ENCODE results near the gene ASB7.
A peak's percentile ranks its signal among the peaks of the same experiment; 100 is the strongest.
"Not testable (repeated sequence)": the region's sequence is repeated elsewhere in the genome, so short reads cannot be mapped to it uniquely, and the experiment has no call there.

The ASB7 gene, protein sequence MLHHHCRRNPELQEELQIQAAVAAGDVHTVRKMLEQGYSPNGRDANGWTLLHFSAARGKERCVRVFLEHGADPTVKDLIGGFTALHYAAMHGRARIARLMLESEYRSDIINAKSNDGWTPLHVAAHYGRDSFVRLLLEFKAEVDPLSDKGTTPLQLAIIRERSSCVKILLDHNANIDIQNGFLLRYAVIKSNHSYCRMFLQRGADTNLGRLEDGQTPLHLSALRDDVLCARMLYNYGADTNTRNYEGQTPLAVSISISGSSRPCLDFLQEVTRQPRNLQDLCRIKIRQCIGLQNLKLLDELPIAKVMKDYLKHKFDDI

DNA sequence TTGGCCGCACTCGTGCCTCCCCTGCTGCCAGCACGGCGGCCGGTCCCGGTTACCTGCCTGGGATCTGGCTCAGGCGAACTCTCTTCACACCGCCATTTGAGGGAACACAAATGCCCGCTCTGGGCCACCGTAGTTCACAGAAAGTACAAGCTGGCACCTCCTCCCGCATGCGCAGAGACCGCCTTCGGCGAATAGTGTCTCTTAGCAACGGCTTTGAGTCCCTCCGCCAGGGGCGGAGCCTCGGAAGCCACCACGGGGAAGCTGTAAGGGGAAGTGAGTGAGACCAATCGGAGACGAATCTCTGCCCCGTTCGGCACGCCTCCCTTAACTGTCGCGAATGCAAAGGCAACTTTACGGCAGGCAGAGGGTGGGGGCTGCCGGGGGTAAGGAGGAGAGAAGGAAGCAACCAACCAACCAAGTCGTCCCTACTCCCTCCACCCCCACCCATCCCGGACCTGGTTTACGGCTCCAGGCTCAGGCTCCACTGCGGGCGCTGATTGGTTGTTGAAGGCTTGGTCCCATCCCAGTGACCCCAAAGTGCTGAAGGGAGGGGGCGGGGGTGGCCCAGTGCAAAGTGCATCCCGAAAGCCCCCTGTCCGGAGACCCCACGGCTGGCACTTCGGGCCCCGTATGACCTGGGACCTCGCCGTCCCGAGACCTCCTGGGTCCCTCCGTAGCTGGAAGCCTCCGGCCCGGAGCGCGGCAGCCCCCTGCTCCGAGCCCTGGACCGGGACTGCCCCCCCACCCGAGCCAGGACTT is at the start of gene ASB7, which contains the start of gene LINS1:
TSS of gene ASB7 (plus strand) at position 526 of the 759 bp plus-strand sequence. CDS start 9,628 bp downstream, outside the sequence.
TSS of gene LINS1 (minus strand) at position 121 of the 759 bp plus-strand sequence. CDS start 21,342 bp downstream, outside the sequence.
- DNase-seq = peak; percentile 94

DNA sequence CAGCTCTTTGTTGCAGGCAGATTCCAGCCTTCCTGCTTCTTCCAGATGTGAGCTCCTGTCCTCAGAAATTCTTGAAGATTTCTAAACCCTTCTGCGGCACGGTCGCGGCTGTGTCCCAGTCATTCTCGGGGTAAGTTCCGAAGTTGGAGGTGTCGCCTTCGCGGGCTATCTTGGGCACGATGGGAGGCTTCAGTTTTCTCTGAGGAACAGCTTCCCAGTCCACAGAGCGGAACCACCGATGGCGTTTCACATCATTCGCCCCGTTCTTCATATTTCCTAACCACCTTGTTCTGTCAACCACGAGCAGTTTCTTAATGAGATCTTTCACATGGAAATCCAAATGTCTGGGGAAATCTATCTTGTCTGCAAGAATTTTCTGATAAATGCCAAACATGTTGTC is 48.9 kb upstream of the ASB7 start:
- no peak for DNase-seq

DNA sequence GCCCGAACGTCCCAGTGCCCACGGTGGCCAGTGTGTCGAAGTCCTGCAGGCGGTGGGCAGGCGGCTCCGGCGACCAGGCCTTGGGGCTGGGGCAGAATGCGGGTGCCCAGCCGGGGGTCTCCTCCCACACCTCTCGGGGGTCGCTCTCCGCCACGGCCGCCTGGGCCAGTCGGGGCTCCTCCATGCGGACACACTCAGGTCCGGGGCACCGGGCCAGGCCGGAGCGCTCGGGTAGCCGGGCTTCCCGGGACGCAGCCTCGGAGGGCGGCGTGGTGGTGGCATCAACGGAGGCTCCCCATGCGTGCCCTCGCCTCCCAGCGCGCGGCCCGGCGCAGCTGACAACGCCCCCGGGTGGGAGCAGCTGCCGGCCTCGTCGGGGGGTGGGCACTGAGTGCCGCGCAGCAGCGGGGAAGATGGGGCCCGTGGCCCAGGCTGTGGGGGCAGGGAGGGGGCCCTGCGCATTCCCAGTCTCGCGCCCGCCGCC is 43.6 kb upstream of the ASB7 start:
- DNase-seq = no peak

DNA sequence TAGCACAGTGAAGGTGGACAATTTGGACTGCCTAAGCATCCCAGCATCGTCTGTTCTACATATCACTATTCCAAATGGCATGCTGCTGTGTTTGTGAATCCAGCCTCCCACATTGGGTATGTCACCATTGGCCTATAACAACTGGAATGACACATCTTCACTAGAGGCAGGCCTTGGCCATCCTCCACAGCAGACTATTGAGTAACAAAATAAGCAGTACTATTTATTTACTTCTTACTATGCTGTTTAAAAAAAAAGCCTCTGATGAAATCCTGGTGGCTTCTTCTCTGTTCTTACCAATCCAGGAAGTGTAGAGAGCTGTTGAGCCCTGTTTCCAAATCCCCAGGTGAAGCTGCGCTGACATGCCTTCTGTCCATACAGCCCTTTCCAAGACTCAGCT is 43.1 kb upstream of the ASB7 start:
- DNase-seq = no peak

DNA sequence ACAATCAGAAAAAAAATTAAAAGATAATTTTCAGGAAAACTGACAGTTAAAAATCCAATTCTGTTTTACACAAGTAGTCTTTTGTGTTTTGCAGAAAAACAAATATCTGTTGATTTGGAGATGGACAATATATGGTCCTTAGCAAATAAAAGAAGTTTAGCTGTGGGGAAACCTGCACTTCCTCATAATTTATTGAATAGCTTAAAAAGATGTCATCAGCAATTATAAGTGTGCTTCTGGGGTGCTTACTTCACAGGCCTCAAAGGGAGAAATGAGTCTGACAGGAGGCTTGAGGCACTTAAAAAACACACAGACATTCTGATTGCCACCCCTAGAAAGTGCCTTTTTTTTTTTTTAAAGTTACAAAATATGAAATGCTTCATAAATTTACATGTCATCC is 42.1 kb upstream of the ASB7 start:
- no peak for DNase-seq

DNA sequence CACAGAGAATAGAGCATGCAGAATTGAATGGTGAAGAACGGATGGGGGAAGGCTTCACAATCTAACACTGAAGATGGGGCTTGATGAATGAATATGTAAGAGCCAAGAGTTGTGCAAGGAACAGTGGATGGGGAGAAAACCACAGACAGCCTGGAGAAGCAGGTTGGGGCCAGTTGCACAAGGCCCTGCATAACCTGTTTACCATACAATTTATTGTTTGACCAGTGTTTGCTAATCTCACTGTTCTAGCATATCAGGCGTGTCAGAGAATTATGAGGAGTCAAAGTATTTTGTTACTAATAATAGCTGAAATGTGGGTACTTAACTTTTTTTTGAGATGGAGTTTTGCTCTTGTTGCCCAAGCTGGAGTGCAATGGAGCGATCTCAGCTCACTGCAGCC is 36.8 kb upstream of the ASB7 start:
- DNase-seq = no peak

DNA sequence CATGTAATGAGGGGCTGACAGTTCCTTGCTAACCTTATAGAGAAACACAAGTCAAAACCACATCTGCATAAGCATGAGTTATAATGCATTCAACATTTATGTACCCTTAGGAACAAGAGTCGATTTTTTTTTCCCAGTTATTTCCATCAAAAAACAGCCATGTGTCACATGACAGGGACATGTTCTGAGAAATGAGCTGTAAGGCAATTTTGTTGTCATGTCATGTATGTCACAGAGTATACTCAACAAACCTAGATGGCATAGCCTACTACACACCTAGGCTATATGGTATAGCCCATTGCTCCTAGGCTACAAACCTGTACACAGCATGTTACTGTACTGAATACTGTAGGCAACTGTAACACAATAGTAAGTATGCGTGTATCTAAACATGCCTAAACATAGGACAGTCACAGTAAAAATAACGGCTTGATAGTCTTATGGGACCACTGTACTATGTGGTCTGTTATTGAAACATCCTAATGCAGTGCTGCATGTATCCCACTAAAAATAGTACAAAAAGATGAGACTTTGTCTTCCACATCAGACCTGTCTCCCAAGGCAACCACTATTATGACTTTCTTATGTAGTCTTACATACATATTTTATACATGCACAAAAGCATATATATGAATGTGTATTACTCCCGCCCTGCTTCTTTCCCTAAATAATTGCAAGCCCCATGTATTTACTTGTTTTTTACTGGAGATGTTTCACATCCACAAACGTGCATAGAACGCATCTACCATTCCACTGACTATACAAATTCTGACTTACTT is 35.4 kb upstream of the ASB7 start:
- DNase-seq = no peak

DNA sequence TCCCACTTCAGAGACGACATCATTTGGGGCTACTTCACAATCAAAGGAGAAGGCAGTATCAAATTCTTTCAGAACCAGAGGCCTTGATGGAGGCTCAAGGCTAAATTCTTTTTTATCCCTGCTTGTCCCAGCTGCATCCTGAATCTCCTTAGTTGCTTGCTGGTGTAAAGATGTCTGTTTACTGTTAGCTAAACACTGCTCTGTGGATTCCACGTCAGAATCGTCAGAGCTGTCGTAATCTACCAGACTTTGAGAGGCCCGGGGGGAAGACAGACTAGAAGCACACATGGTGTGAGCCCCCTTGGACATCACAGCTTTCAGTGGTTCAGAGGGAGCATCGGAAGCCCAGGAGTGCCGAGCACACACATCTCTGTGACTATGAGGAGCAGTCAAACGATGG is 33.0 kb upstream of the ASB7 start:
- DNase-seq = no peak

DNA sequence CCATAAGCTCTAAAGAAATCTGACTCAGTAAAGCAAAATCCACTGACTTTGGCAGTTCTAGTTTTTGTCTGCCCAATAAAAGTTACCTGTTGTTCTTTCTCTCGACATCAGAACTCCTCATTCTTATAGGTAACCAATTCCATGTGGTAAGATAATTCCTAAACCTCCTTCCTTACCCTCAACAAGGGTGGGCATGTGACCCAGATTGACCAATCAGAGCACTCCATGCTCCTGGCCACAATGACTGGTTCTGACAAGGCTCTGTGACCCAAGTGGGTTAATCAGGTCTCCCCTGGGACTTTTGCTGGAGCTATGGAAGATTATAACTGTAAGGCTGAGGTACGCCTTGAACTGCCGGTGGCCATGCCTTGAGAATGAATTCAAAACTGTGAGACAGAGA is 32.1 kb upstream of the ASB7 start:
- no peak for DNase-seq

DNA sequence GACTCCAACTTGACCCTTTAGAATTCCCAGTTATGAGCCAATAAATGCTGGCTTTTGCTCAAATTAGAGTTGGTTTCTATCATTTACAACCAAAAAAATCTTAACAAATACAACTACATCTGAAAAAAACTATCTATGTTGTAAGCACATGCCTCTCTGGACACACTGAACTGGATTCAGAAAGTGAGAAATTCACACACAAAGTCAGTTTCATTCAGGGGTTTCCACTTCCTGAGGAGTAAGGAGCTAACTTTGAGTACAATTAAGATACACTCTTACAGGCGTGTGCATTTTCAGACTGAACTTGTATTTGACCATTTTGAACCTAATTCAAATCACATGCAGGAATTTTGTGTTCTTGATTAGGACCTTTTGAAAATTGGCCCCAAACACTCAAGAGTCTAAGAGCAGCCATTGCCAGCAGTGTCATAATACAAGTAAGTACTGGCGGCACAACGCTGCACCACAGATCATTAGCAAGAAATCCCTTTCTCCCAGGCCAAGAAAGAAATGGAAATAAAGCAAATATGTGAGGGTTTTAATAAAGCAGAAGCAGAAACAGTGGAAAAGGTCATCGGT is 31.6 kb upstream of the ASB7 start:
- no peak for DNase-seq

DNA sequence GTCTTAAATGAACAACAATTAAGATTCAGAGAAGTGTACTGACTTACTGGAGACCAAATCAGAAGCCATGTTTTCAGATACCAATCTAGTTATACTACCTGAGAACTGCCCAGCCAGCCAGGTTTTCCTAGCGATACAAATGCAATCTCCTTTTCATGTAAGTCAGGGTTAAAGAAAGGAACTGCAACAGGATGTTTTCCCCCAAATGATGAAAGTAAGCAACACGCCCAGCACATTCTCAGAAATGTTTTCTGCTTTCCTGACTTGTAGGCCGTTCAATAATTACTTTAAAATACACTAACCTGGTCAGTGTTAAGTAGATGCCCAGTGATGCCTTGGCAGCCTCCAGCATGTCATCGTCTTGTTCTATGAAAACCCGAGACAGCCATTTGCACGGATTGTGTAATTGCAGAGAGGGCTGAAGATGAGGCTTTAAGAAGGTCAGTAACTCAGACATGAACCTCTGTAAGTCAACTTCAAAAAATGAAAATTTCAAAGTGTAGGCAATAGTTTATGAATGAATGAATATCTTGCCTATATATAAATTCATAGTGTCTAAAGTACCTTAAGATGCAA is 30.7 kb upstream of the ASB7 start:
- no peak for DNase-seq

DNA sequence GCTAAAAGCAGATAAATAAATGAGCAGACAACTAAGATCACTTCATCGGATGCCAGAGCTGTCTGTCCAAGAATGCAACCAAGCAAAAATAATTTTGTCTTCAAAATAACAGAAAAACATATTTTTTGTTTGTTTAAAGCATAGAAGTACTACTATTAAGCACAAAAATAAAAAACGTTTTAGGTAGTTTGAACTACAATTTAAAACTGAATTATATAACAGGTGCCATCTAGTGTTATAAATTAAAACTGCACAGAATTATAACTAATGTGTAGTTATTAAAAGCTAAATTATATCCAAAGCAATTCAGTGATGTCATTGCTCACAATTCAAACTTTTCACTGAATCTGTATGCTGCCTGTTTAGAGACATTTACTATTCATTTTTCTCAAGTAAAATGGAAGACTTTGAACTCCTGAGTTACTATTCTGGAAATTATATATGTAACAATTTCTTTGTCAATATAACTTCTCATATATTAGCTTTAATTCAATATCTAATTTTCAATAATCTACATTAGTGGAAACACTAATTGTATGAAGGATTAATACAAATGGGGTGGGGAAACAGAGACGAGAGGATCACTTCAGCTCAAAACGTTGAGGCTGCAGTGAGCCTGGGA is 29.9 kb upstream of the ASB7 start:
- DNase-seq = no peak

DNA sequence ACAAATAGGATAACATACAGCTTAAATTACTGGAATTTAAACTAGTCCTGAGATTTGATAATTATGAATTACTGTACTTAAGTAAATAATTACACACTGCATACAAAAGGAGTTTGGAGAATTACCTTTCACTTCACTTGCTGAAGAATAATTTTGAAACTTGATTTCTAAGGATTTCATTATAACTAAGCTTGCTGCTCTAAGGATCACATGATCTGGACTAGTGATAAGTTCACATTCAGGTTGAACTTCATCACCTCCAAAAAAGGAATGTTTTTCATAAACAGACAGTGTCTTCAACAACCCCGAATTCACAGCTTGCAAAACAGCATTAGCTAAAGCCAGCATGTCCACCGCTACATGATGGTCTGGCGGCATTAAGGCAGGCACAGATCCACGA is 28.9 kb upstream of the ASB7 start:
- no peak for DNase-seq

DNA sequence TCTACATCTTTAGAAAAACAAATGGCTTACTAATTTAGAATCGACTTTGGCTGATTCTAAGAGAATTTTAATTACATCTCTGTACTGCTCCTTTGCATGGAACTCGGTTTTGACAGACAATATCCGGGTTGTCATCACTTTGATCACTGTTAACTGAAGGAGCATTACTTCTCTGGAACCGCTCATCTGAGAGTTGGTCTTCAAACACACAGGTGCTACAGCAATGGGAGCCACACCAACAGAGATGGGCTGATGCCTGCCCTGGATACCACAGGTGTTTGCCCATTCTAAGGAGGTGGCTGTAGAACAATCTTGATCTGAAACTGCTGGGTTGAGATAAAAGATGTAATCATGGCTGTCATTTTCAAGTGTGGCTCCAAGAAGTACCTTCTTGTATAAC is 22.0 kb upstream of the ASB7 start:
- no peak for DNase-seq

DNA sequence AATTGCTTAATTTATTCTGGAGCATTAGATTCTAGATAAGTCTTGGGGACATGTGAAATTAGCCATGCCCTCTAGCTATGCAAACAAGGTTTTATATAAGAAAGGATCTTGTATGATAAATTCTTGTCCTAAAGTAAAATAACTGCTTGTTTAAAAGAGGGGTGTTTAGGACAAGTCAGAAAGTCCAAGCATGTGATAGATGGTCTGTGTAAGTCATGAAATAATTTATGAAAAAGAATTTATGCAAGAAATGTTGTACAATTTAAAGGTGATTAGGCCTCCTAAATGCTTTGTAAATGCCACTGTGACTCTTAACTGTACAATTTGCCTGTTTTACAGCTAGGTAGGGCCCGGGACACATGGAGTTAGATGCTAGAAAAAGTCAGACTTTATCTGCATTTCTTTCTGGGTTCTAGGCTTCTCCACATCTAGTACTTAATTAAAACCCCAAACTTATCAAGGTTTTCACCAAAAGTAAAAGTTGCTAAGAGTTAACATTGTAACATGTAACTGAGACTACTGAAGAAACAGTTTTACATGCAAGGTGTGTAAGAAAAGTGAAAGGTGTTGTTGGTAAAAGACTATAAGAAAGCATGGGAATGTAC is 13.6 kb upstream of the ASB7 start:
- no peak for DNase-seq

DNA sequence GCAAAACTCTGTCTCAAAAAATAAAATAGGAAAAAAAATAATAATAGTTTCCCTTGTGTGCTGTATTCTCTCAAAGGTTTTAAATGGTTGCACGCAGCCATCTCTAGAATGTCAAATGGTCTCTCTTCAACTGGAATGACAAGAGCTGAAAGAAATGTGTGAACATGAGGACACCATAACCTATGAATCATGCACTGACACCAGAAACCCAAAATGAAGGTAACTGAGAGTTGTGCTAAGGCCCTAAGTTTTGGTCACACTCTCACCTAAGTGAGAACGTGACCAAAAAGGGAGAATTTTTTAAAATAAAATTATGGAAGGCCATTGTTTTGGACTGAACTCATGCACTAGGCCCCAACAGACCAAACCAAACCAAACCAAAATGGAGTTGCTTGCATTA is 11.2 kb upstream of the ASB7 start:
- not testable (repeated sequence) for DNase-seq

DNA sequence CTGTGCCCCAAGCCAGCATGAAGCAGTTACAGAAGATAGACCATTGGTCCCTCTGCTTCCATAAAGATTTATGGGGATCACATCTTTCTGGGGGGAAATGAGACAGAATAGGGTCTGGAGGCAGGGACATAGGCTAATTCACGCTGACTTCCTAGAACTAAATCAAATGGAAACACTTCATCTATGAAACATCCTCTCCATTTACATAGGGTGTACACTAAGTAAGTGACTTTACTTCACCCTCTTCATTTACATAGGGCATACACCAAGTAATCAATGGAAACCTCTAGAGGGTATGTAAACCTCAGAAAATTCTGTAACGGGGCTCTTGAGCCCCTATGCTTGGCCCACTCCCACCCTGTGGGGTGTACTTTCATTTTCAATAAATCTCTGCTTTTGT is 10.6 kb upstream of the ASB7 start:
- DNase-seq = no peak

DNA sequence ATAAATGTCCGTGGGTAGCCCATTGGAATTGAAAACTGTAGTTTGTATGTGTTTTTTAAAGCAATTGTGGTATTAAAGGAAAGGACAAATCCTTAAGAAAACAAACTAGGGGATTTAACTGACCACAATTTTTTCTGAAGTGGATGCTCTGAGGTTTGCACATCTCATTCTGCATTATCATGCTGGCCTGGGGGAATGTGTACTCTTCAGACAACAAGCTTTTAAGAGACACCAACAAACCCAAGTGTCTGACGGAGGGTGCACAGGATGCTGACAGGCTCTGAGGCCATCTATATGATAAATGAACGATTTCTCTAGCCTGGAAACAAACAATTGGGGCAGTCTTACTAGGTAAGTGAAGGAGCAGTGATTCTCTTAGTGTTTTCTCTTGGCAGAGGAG is 9.5 kb upstream of the ASB7 start:
- no peak for DNase-seq

DNA sequence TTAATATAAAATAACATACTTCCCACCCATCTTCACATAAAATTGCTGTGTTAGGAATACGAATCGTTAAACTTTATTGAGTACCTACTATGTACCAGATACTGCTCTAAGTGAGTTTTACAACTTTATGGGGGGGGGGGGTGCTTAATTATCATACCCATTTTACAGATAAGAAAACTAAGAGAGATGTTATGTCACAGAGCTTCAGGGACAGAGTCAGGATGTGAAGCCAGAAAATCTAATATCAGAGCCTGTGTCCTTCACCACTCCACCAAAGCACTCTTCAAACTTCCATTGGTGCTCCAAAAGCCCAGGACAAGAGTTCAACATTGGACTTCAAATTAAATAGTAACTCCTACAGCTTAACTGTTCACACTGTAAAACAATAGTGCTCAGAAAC is 9.0 kb upstream of the ASB7 start:
- DNase-seq = no peak

DNA sequence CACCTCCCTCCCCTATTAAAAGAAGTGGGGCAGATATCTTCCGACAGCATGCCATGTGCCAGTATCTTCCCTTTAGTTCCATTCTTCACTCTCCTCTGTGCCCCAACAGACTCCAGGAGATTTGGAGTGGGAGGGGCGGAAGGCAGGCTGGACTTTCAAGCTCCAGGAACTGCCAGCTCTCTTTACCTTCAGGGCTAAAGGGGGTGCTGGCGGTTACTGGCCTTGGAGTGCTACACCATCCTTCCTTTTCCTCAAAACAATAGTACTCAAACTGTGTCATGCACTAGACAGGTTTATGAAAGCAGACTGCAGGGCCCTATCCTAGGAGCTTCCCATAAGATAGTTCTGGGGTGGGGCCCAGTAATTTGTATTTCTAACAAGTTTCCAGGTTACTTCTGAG is 6.4 kb upstream of the ASB7 start:
- DNase-seq = no peak

DNA sequence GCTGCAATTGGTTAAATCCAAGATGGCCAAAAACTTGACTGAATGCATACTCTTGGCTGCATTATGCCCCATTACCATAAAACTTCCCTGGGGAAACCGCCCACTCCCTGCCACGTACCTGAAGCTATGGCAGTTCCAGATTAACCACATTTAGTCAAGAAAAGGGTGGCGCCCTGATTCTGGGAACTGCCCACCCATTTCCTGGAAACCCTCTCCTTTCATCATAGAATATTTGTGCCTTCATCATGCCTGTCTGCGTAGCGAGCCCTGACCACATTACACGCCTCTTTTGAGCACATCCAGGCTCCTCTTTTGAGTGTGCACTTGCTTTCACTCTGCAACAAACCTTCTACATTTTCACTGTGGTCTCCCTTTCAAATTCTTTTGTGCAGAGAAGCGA is 5.6 kb upstream of the ASB7 start:
- DNase-seq = no peak

DNA sequence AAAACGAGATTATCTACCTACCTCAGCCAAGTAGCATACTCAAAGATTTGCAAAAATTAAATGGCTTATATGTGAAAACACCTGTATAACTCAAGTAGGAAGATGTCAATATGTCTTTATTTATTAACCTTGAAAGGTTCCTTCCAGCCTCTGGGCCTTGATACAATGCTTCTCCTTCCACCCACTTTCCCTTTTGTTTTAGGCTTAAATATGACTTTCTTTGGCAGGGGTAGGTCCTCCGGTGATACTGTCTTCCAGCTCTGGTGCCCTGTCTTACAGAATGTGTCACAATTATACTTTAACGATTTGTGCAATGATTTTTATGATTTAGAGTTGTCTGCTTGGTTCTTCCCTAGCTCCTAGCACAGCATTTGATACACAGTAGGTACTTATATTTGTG is 4.5 kb upstream of the ASB7 start:
- DNase-seq = no peak

Measured in NCI-H2107 (cell line).